Measurements from ENCODE around the gene ELMO1. TPM values are rescaled to one million over a fixed set of nuclear protein-coding genes. Genes with fewer than 3 reads are reported as not detected.

ELMO1 gene
- total and polyA plus RNA-seq, 2 of the 13 experiments (the other 11 are each of a cell fraction or from before 2014, with no cell fraction given) = 0.11 to 0.17 TPM

GRCh38 chr7:37052705-37053104, 396.0 kb downstream of the ELMO1 start (continued):
- TF ChIP-seq, protein P1, sequence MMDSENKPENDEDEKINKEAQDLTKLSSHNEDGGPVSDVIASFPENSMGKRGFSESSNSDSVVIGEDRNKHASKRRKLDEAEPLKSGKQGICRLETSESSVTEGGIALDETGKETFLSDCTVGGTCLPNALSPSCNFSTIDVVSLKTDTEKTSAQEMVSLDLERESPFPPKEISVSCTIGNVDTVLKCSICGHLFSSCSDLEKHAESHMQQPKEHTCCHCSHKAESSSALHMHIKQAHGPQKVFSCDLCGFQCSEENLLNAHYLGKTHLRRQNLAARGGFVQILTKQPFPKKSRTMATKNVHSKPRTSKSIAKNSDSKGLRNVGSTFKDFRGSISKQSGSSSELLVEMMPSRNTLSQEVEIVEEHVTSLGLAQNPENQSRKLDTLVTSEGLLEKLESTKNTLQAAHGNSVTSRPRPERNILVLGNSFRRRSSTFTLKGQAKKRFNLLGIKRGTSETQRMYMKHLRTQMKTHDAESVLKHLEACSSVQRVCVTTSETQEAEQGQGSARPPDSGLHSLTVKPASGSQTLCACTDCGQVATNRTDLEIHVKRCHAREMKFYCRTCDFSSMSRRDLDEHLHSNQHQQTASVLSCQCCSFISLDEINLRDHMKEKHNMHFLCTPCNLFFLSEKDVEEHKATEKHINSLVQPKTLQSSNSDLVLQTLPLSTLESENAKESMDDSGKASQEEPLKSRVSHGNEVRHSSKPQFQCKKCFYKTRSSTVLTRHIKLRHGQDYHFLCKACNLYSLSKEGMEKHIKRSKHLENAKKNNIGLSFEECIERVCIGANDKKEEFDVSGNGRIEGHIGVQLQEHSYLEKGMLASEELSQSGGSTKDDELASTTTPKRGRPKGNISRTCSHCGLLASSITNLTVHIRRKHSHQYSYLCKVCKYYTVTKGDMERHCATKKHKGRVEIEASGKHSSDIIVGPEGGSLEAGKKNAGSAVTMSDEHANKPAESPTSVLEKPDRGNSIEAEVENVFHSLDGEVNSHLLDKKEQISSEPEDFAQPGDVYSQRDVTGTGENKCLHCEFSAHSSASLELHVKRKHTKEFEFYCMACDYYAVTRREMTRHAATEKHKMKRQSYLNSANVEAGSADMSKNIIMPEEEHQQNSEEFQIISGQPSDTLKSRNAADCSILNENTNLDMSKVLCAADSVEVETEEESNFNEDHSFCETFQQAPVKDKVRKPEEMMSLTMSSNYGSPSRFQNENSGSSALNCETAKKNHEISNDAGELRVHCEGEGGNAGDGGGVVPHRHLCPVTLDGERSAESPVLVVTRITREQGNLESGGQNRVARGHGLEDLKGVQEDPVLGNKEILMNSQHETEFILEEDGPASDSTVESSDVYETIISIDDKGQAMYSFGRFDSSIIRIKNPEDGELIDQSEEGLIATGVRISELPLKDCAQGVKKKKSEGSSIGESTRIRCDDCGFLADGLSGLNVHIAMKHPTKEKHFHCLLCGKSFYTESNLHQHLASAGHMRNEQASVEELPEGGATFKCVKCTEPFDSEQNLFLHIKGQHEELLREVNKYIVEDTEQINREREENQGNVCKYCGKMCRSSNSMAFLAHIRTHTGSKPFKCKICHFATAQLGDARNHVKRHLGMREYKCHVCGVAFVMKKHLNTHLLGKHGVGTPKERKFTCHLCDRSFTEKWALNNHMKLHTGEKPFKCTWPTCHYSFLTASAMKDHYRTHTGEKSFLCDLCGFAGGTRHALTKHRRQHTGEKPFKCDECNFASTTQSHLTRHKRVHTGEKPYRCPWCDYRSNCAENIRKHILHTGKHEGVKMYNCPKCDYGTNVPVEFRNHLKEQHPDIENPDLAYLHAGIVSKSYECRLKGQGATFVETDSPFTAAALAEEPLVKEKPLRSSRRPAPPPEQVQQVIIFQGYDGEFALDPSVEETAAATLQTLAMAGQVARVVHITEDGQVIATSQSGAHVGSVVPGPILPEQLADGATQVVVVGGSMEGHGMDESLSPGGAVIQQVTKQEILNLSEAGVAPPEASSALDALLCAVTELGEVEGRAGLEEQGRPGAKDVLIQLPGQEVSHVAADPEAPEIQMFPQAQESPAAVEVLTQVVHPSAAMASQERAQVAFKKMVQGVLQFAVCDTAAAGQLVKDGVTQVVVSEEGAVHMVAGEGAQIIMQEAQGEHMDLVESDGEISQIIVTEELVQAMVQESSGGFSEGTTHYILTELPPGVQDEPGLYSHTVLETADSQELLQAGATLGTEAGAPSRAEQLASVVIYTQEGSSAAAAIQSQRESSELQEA (CRISPR knock-in tag; IDR thresholded peaks at IDR 0.05; ENCODE audit: not compliant biosample characterization) = no peak
- 0 out of 2 replicates have a peak, but pooled peaks have one; percentile 34 for TF ChIP-seq ZNF83 (CRISPR knock-in tag; IDR thresholded peaks at IDR 0.05; ENCODE audit: borderline replicate concordance)
- TF ChIP-seq ZFYVE20 (CRISPR knock-in tag; IDR thresholded peaks at IDR 0.05; ENCODE audit: borderline replicate concordance, low read depth) = no peak
- TF ChIP-seq ZNF276 (CRISPR knock-in tag; IDR thresholded peaks at IDR 0.05; ENCODE audit: low read depth) = peak; percentile 75; the same call in 1 of the 2 replicates
- no peak for TF ChIP-seq DMTF1 (CRISPR knock-in tag; IDR thresholded peaks at IDR 0.05)
- TF ChIP-seq, protein P2, sequence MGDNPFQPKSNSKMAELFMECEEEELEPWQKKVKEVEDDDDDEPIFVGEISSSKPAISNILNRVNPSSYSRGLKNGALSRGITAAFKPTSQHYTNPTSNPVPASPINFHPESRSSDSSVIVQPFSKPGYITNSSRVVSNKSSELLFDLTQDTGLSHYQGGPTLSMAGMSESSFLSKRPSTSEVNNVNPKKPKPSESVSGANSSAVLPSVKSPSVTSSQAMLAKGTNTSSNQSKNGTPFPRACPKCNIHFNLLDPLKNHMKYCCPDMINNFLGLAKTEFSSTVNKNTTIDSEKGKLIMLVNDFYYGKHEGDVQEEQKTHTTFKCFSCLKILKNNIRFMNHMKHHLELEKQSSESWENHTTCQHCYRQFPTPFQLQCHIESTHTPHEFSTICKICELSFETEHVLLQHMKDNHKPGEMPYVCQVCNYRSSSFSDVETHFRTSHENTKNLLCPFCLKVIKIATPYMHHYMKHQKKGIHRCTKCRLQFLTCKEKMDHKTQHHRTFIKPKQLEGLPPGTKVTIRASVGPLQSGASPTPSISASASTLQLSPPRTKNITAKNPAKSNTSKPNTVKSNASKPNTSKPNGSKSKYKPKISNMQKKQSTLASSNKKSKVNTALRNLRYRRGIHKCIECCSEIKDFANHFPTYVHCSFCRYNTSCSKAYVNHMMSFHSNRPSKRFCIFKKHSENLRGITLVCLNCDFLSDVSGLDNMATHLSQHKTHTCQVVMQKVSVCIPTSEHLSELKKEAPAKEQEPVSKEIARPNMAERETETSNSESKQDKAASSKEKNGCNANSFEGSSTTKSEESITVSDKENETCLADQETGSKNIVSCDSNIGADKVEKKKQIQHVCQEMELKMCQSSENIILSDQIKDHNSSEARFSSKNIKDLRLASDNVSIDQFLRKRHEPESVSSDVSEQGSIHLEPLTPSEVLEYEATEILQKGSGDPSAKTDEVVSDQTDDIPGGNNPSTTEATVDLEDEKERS (CRISPR knock-in tag; IDR thresholded peaks at IDR 0.05) = peak; percentile 73; the same call in 1 of the 2 replicates
- TF ChIP-seq TARDBP (CRISPR knock-in tag; IDR thresholded peaks at IDR 0.05) = no peak
- no peak for TF ChIP-seq TBP (CRISPR knock-in tag; IDR thresholded peaks at IDR 0.05)
- no peak for TF ChIP-seq RBFOX2 (IDR thresholded peaks at IDR 0.05; ENCODE audit: low read depth, low read length)
- TF ChIP-seq NFIC (IDR thresholded peaks at IDR 0.05; ENCODE audit: low read length) = no peak
- no peak for TF ChIP-seq ZNF577 (CRISPR knock-in tag; IDR thresholded peaks at IDR 0.05; ENCODE audit: borderline replicate concordance, low read depth)
- TF ChIP-seq HOXD1 (CRISPR knock-in tag; IDR thresholded peaks at IDR 0.05) = peak; percentile 61; the same call in 1 of the 2 replicates

Data from HepG2 (cell line).